Liver (tissue), 9 donors: ENCODE data around the gene VPS26C. TPM values are rescaled to one million over a fixed set of nuclear protein-coding genes. Genes with fewer than 3 reads are reported as not detected.

Experiments
- DNase-seq: peaks from one replicate; pipeline ENCODE4 v3.0.0-alpha.2; 2017; ENCODE audit warnings: low spot score
- H3K27ac ChIP-seq, 2 donors: one replicate each; pipeline ENCODE4 v1.7.0; 2013; ENCODE audit warnings: inconsistent platforms in 2 of 2, low read length in 2 of 2, control low read depth in 1 of 2, low read depth in 1 of 2, mild to moderate bottlenecking in 1 of 2
- H3K27me3 ChIP-seq, 4 donors: one replicate each; pipeline versions ENCODE4 v1.6.1 to v1.7.0; 2013; ENCODE audit warnings: low read length in 3 of 4, inconsistent platforms in 1 of 4, mild to moderate bottlenecking in 1 of 4, moderate library complexity in 1 of 4; ENCODE audit not compliant: control insufficient read depth in 4 of 4, insufficient read depth in 4 of 4
- H3K36me3 ChIP-seq, 4 donors: one replicate each; pipeline versions ENCODE4 v1.6.1 to v1.7.0; 2013; ENCODE audit warnings: low read length in 3 of 4, mild to moderate bottlenecking in 3 of 4, low read depth in 1 of 4, moderate library complexity in 1 of 4; ENCODE audit not compliant: control insufficient read depth in 4 of 4, insufficient read depth in 3 of 4
- H3K4me1 ChIP-seq, 4 donors: one replicate each; pipeline versions ENCODE4 v1.6.1 to v1.7.0; 2013; ENCODE audit warnings: low read length in 3 of 4, mild to moderate bottlenecking in 3 of 4, moderate library complexity in 1 of 4; ENCODE audit not compliant: control insufficient read depth in 4 of 4, insufficient read depth in 4 of 4
- H3K4me3 ChIP-seq, 3 donors: one replicate each; pipeline versions ENCODE4 v1.6.1 to v1.7.0; 2013; ENCODE audit warnings: low read length in 3 of 3, control low read depth in 1 of 3, low read depth in 1 of 3, mild to moderate bottlenecking in 1 of 3
- H3K9ac ChIP-seq, 2 donors: one replicate each; pipeline ENCODE4 v1.7.0; 2013; ENCODE audit warnings: low read length in 2 of 2, mild to moderate bottlenecking in 2 of 2, moderate library complexity in 2 of 2, control low read depth in 1 of 2, low read depth in 1 of 2
- H3K9me3 ChIP-seq, 4 donors: one replicate each; pipeline versions ENCODE4 v1.6.1 to v1.7.0; 2013; ENCODE audit warnings: low read length in 3 of 4; ENCODE audit not compliant: control insufficient read depth in 4 of 4
- ATF3 ChIP-seq: IDR thresholded peaks from 2 replicates; pipeline ENCODE4 v1.6.1; 2016; ENCODE audit warnings: antibody characterized with exemption
- CTCF ChIP-seq: fragments of 150-350 bp; IDR thresholded peaks from 2 replicates; pipeline ENCODE4 v1.5.1; 2017; ENCODE audit warnings: improper control_type of control experiment, low read depth, low read length; ENCODE audit not compliant: missing input control
- EGR1 ChIP-seq, 2 donors: IDR thresholded peaks; 2 replicates each; pipeline ENCODE4 v1.6.1; 2016 to 2018; ENCODE audit warnings: antibody characterized with exemption in 2 of 2, low read depth in 2 of 2
- FOXA1 ChIP-seq: IDR thresholded peaks from 2 replicates; pipeline ENCODE4 v1.6.1; 2016; ENCODE audit warnings: antibody characterized with exemption
- FOXA2 ChIP-seq: IDR thresholded peaks from 2 replicates; pipeline ENCODE4 v1.6.1; 2016; ENCODE audit warnings: antibody characterized with exemption
- GABPA ChIP-seq, 2 donors: IDR thresholded peaks in 1 of 2; conservative IDR thresholded peaks in 1 of 2; 2 replicates each; pipeline ENCODE4 v1.6.1; 2016; ENCODE audit warnings: antibody characterized with exemption in 2 of 2, mild to moderate bottlenecking in 1 of 2, moderate library complexity in 1 of 2
- HNF4A ChIP-seq, 2 donors: conservative IDR thresholded peaks; 2 replicates each; pipeline ENCODE4 v1.6.1; 2016; ENCODE audit warnings: antibody characterized with exemption in 2 of 2, mild to moderate bottlenecking in 2 of 2
- HNF4G ChIP-seq: IDR thresholded peaks from 2 replicates; pipeline ENCODE4 v1.6.1; 2016; ENCODE audit warnings: antibody characterized with exemption
- JUND ChIP-seq, 2 donors: IDR thresholded peaks; 2 replicates each; pipeline ENCODE4 v1.6.1; 2016; ENCODE audit warnings: antibody characterized with exemption in 2 of 2
- MAX ChIP-seq: IDR thresholded peaks from 2 replicates; pipeline ENCODE4 v1.6.1; 2016; ENCODE audit warnings: antibody characterized with exemption
- NR2F2 ChIP-seq: IDR thresholded peaks from 2 replicates; pipeline ENCODE4 v1.6.1; 2016; ENCODE audit warnings: antibody characterized with exemption
- RAD21 ChIP-seq, 2 donors: IDR thresholded peaks; 2 replicates each; pipeline ENCODE4 v1.6.1; 2016; ENCODE audit warnings: antibody characterized with exemption in 2 of 2, mild to moderate bottlenecking in 2 of 2
- REST ChIP-seq: IDR thresholded peaks from 2 replicates; pipeline ENCODE4 v1.6.1; 2016; ENCODE audit warnings: antibody characterized with exemption, mild to moderate bottlenecking
- RXRA ChIP-seq, 2 donors: IDR thresholded peaks; 2 replicates each; pipeline ENCODE4 v1.6.1; 2017 to 2018; ENCODE audit warnings: antibody characterized with exemption in 2 of 2, mild to moderate bottlenecking in 1 of 2
- SP1 ChIP-seq: IDR thresholded peaks from 2 replicates; pipeline ENCODE4 v1.6.1; 2018; ENCODE audit warnings: antibody characterized with exemption, mild to moderate bottlenecking
- TAF1 ChIP-seq: conservative IDR thresholded peaks from 2 replicates; pipeline ENCODE4 v1.6.1; 2016; ENCODE audit warnings: antibody characterized with exemption, mild to moderate bottlenecking
- YY1 ChIP-seq: IDR thresholded peaks from 2 replicates; pipeline ENCODE4 v1.6.1; 2016; ENCODE audit warnings: antibody characterized with exemption, mild to moderate bottlenecking
- ZBTB33 ChIP-seq: IDR thresholded peaks from 2 replicates; pipeline ENCODE4 v1.6.1; 2016; ENCODE audit warnings: antibody characterized with exemption
- WGBS: extraction: QIAGEN DNeasy Blood & Tissue Kit; methylation state at CpG from one replicate; pipeline ENCODE4 v1.1.7; 2013; 5-methylcytosine and 5-hydroxymethylcytosine counted together
- polyA plus RNA-seq, 2 donors: library from polyadenylated mRNA; stranded (reverse) in 1 of 2; unstranded in 1 of 2; fragments of 200-250 nt in 1 of 2; fragments of >200 nt in 1 of 2; fragmentation: Nextera tagmentation in 1 of 2; extraction: Ambion mirVana in 1 of 2; gene quantifications; one replicate each; pipeline versions ENCODE4 v1.2.1 to v1.2.3, GENCODE V29; 2013 to 2015
- total RNA-seq, 2 donors: library from RNA; depleted of rRNA; stranded (reverse); fragments of >200 nt; gene quantifications; one replicate each; pipeline ENCODE4 v1.2.3, GENCODE V29; 2014
- donor health status: healthy.
- donor health status: healthy.
- donor health status: healthy.
- donor health status: healthy.
- donor health status: healthy.

The VPS26C gene
- total and polyA plus RNA-seq, 4 donors = 16.3 to 37.7 (median 22.8) TPM

GRCh38 chr21:37264808-37265207, 2.3 kb downstream of the VPS26C start:
- H3K36me3 ChIP-seq = no peaks in the 10 kb centered on the region
- no peak overlapping the region for H3K9ac ChIP-seq
- H3K4me3 ChIP-seq = no peak overlapping the region
- H3K27ac ChIP-seq = no peak overlapping the region
- H3K4me1 ChIP-seq = peaks cover 3 to 14% (median 10%) of the 10 kb centered on the region in 4 donors
- 94% methylated on average over 4 of the region's 4 CpGs for WGBS
- TF ChIP-seq ZBTB33 (no peak), MAX (no peak), TAF1 (no peak), YY1 (no peak), RXRA (IDR thresholded peaks at IDR 0.05) (no peak), JUND (IDR thresholded peaks at IDR 0.05) (no peak), NR2F2 (no peak), REST (no peak), HNF4G (no peak), SP1 (no peak), CTCF (no peak), FOXA2 (no peak)
- no peaks in the 10 kb centered on the region for H3K27me3 ChIP-seq
- DNase-seq = no peak
- no peaks in the 10 kb centered on the region for H3K9me3 ChIP-seq

GRCh38 chr21:37263827-37264600, 3.1 kb downstream of the VPS26C start:
- no peak overlapping the region for H3K27ac ChIP-seq
- no peak for DNase-seq
- H3K9ac ChIP-seq = no peak overlapping the region
- no peaks in the 10 kb centered on the region for H3K27me3 ChIP-seq
- TF ChIP-seq TAF1 = no peak
- no peak for TF ChIP-seq NR2F2
- no peak for TF ChIP-seq HNF4A (conservative IDR thresholded peaks at IDR 0.05)
- TF ChIP-seq FOXA1 = no peak
- no peak for TF ChIP-seq ATF3
- no peak for TF ChIP-seq JUND (IDR thresholded peaks at IDR 0.05)
- no peak for TF ChIP-seq ZBTB33
- no peak for TF ChIP-seq EGR1 (IDR thresholded peaks at IDR 0.05; ENCODE audit: low read depth in 2 of 2)
- no peak for TF ChIP-seq SP1
- no peak for TF ChIP-seq HNF4G
- TF ChIP-seq RAD21 (IDR thresholded peaks at IDR 0.05) = no peak
- TF ChIP-seq GABPA (IDR thresholded peaks at IDR 0.05 in 1 of 2, conservative IDR thresholded peaks at IDR 0.05 in 1 of 2) = no peak
- no peak for TF ChIP-seq FOXA2
- no peak for TF ChIP-seq CTCF
- TF ChIP-seq YY1 = no peak
- no peak for TF ChIP-seq MAX
- H3K4me3 ChIP-seq = no peak overlapping the region
- peaks cover 3 to 16% (median 11%) of the 10 kb centered on the region in 4 donors for H3K4me1 ChIP-seq
- no peaks in the 10 kb centered on the region for H3K36me3 ChIP-seq
- no peaks in the 10 kb centered on the region for H3K9me3 ChIP-seq
- 93% methylated on average over 6 of the region's 6 CpGs for WGBS
